Thyroid gland (tissue), 4 donors: ENCODE results near the gene NIFK. TPM values are rescaled to one million over a fixed set of nuclear protein-coding genes. Genes with fewer than 3 reads are reported as not detected.
A peak's percentile ranks its signal among the peaks of the same experiment; 100 is the strongest.
"Not testable (repeated sequence)": the region's sequence is repeated elsewhere in the genome, so short reads cannot be mapped to it uniquely, and the experiment has no call there.

Experiments used
- DNase-seq, 2 donors: peaks; one replicate each; pipeline ENCODE4 v3.0.0-alpha.2; 2019
- H3K27ac ChIP-seq, 3 donors: fragments of 200-600 bp; sonication (generic); 1 replicate in 2 of 3; 2 replicates in 1 of 3; pipeline ENCODE4 v1.5.1; 2016 to 2019; ENCODE audit warnings: mild to moderate bottlenecking in 1 of 3, moderate library complexity in 1 of 3
- H3K27me3 ChIP-seq: fragments of 200-600 bp; sonication (generic); one replicate; pipeline ENCODE4 v1.5.1; 2019
- H3K36me3 ChIP-seq, 2 donors: fragments of 200-600 bp; sonication (generic); one replicate each; pipeline ENCODE4 v1.5.1; 2016 to 2019
- H3K4me1 ChIP-seq, 2 donors: fragments of 200-600 bp; sonication (generic); one replicate each; pipeline ENCODE4 v1.5.1; 2017 to 2019
- H3K4me3 ChIP-seq, 3 donors: fragments of 200-600 bp; sonication (generic); replicated peaks in 1 of 3; 1 replicate in 2 of 3; 2 replicates in 1 of 3; pipeline ENCODE4 v1.5.1; 2016; ENCODE audit warnings: mild to moderate bottlenecking in 1 of 3
- H3K9me3 ChIP-seq: fragments of 200-600 bp; sonication (generic); one replicate; pipeline ENCODE4 v1.5.1; 2017
- POLR2A ChIP-seq, 2 donors: fragments of 450-650 bp; IDR thresholded peaks; one replicate each; pipeline ENCODE4 v1.6.1; 2017; ENCODE audit warnings: antibody characterized with exemption in 2 of 2, mild to moderate bottlenecking in 2 of 2, moderate library complexity in 1 of 2
- WGBS, 2 donors: methylation state at CpG; one replicate each; pipeline ENCODE4 v1.1.5; 2017; 5-methylcytosine and 5-hydroxymethylcytosine counted together
- intact Hi-C: fragments of 100-400 bp; cut with DNase I; formaldehyde crosslinking; loops from one replicate; pipeline ENCODE4 v1.15.1; 2023
- total RNA-seq, 4 donors: library from RNA; depleted of rRNA; stranded (reverse); fragments of >200 nt; gene quantifications; one replicate each; pipeline ENCODE4 v1.2.3, GENCODE V29; 2016
- TF ChIP-seq, protein P1 (sequence below), 6 experiments: fragments of 200-600 bp in 3 of 6; fragments of 450-650 bp in 3 of 6; sonication (generic) in 3 of 6; IDR thresholded peaks; one replicate each; pipeline ENCODE4 v1.5.1; 2016 to 2019; ENCODE audit warnings: antibody characterized with exemption in 6 of 6, mild to moderate bottlenecking in 2 of 6, inconsistent platforms in 1 of 6, moderate library complexity in 1 of 6

The NIFK gene
- total RNA-seq, 4 donors from 2014 or later, result 19.1 to 72.2 (median 35.4) TPM

DNA sequence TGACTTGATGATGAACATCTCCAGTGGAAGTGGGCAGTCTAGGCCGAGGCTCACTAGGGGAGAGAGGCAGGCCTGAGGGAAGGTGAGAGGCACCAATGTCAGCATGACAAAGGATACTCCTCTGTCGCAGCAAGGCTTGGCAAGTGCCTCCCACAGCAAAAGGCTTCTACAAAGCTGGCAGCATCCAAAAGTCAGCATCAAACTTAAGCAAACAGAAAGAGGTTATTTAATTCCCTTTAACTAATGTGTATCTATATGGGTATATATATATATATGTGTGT lies 41.6 kb downstream of the NIFK start:
- no peak for DNase-seq
- Histone ChIP-seq H3K27ac (no peak overlapping the region), H3K9me3 (no peaks in the 10 kb centered on the region), H3K36me3 (no peaks in the 10 kb centered on the region), H3K4me3 (no peak overlapping the region), H3K27me3 (no peaks in the 10 kb centered on the region), H3K4me1 (peaks cover 5 to 11% of the 10 kb centered on the region in 2 donors)
- 82 to 85% methylated on average over 2 of the region's 2 CpGs for WGBS, 2 donors
- TF ChIP-seq POLR2A (IDR thresholded peaks at IDR 0.05), result no peak
- TF ChIP-seq, protein P1, sequence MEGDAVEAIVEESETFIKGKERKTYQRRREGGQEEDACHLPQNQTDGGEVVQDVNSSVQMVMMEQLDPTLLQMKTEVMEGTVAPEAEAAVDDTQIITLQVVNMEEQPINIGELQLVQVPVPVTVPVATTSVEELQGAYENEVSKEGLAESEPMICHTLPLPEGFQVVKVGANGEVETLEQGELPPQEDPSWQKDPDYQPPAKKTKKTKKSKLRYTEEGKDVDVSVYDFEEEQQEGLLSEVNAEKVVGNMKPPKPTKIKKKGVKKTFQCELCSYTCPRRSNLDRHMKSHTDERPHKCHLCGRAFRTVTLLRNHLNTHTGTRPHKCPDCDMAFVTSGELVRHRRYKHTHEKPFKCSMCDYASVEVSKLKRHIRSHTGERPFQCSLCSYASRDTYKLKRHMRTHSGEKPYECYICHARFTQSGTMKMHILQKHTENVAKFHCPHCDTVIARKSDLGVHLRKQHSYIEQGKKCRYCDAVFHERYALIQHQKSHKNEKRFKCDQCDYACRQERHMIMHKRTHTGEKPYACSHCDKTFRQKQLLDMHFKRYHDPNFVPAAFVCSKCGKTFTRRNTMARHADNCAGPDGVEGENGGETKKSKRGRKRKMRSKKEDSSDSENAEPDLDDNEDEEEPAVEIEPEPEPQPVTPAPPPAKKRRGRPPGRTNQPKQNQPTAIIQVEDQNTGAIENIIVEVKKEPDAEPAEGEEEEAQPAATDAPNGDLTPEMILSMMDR (IDR thresholded peaks at IDR 0.05), result no peak
- intact Hi-C loops, result no loop called here

DNA sequence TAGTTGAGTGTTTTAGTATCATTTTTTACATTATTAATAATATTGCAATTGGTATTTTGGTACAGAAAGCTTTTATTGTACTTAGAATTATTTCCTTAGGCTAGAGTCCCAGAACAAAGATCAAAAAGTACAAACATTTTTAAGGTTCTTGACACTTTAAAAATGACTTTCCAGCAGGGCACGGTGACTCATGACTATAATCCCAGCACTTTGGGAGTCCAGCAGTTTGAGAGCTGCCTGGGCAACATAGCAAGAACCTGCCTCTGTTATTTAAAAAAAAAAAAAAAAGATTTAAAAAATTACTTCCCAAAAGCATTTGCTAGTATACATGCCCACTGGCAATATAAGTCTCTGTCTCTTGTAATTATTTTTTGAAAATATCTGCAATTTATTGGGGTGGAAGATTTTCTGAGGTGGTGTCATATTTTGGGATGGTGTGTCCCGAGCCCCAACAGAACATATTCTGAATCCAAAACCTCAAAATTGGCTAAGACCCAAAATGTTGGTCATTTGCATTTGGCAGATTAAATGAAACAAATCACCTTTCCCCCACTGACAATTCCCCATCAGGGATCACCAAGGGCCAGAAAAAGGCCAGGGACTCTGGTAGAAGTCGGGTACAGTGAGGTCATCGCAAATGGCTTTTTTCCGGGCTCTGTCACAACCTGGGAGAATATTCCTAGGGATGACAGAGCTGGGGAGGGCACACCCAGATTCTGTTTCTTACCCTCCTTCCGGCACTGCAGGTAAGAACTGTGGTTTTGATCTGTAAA lies 42.1 kb downstream of the NIFK start:
- WGBS, 2 donors, result 80 to 83% methylated on average over 6 of the region's 6 CpGs
- H3K36me3 ChIP-seq, result no peaks in the 10 kb centered on the region
- no peak overlapping the region for H3K27ac ChIP-seq
- peaks cover 5 to 11% of the 10 kb centered on the region in 2 donors for H3K4me1 ChIP-seq
- intact Hi-C loops, result no loop called here
- no peaks in the 10 kb centered on the region for H3K9me3 ChIP-seq
- no peak for TF ChIP-seq POLR2A (IDR thresholded peaks at IDR 0.05)
- TF ChIP-seq, protein P1 (IDR thresholded peaks at IDR 0.05), result no peak
- no peak overlapping the region for H3K4me3 ChIP-seq
- DNase-seq, result no peak
- no peaks in the 10 kb centered on the region for H3K27me3 ChIP-seq

DNA sequence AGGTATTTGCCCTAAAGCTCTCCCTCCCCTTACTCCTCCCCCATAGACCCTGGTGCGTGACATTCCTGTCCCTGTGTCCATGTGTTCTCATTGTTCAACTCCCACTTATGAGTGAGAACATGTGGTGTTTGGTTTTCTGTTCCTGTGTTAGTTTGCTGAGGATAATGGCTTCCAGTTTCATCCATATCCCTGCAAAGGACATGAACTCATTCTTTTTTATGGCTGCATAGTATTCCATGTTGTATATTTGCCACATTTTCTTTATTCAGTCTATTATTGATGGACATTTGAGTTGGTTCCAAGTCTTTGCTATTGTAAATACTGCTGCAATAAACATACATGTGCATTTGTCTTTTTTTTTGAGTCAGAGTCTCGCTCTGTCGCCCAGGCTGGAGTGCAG lies 46.1 kb downstream of the NIFK start:
- H3K4me3 ChIP-seq, H3K27me3 ChIP-seq, H3K9me3 ChIP-seq, intact Hi-C loops, DNase-seq, H3K27ac ChIP-seq, H3K4me1 ChIP-seq, H3K36me3 ChIP-seq: not testable (repeated sequence)
- 96 to 99% methylated on average over 3 of the region's 3 CpGs for WGBS, 2 donors

DNA sequence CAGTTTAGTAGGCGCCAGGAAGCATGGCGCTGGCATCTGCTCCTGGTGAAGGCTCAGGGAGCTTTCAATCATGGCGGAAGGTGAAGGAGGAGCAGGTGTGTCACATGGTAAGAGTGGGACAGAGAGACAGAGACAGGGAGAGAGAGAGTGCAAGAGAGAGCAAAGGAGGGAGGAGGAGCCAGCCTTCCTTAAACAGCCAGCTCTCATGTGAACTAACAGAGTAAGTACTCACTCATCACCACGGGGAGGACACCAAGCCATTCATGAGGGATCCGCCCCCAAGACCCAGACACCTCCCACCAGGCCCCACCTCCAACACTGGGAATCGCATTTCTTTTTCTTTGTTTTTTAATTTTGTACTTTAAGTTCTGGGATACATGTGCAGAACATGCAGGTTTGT lies 46.6 kb downstream of the NIFK start:
- intact Hi-C loops, result no loop called here
- H3K27ac ChIP-seq, result no peak overlapping the region
- DNase-seq, result no peak
- no peaks in the 10 kb centered on the region for H3K4me1 ChIP-seq
- 88 to 91% methylated on average over 6 of the region's 6 CpGs for WGBS, 2 donors
- H3K9me3 ChIP-seq, result no peaks in the 10 kb centered on the region
- no peaks in the 10 kb centered on the region for H3K36me3 ChIP-seq
- no peaks in the 10 kb centered on the region for H3K27me3 ChIP-seq
- TF ChIP-seq POLR2A (IDR thresholded peaks at IDR 0.05), result no peak
- TF ChIP-seq, protein P1 (IDR thresholded peaks at IDR 0.05), result no peak
- no peak overlapping the region for H3K4me3 ChIP-seq

DNA sequence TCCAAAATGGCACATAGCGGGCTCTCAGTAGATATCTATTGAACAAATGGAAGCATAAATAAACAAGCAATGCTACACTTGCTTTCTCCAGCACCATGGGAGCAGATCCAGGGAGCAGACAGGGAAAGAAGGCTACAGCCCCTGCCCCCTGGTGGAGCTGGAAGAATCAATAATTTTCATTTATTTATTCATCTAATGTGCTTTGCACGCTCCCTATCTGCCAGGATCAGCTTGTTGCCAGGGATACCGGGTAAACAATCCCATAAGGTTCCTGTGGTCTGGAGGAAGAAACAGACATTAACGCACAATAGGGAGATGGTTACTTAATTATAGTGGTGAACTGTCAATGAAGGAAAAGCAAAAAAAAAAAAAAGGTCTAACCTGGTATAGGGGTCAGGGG lies 47.3 kb downstream of the NIFK start:
- H3K27me3 ChIP-seq, result no peaks in the 10 kb centered on the region
- H3K9me3 ChIP-seq, result no peaks in the 10 kb centered on the region
- TF ChIP-seq, protein P1 (IDR thresholded peaks at IDR 0.05), result peak in 3 of 6 experiments; percentile 20 to 35 (median 33)
- no peak for TF ChIP-seq POLR2A (IDR thresholded peaks at IDR 0.05)
- H3K36me3 ChIP-seq, result no peaks in the 10 kb centered on the region
- WGBS, 2 donors, result 76 to 77% methylated on average over 4 of the region's 4 CpGs
- no peak overlapping the region for H3K4me3 ChIP-seq
- H3K4me1 ChIP-seq, result no peaks in the 10 kb centered on the region
- DNase-seq, result peak; percentile 24 to 29
- H3K27ac ChIP-seq, result no peak overlapping the region
- intact Hi-C loops, result no loop called here
